ENCODE measurements around the gene FBXO42.

DNA sequence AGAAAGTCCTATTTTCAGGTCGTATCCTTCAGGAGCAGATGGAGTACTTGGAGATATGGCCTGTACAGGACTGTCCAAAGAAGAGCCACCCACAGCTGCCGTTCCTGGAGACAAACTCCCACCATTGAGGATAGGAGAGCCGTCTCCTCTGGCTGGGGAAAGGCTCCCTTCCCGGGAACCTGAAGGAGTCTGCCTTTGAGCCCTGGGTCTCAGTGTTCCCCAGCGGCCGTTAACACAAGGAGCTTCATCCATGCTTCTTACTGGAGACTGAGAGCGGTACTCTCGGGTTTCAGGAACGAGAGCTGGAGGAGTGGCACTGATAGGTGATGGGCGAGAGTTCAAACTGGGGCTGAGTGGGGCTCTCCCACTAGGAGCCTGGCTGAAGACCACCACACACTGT lies 100.9 kb downstream of the FBXO42 start:
- TF ChIP-seq ELF4 (IDR thresholded peaks at IDR 0.05) (no peak), BHLHE40 (IDR thresholded peaks at IDR 0.05; ENCODE audit: borderline replicate concordance) (no peak), SUZ12 (IDR thresholded peaks at IDR 0.05) (no peak)
- TF ChIP-seq, protein P1, sequence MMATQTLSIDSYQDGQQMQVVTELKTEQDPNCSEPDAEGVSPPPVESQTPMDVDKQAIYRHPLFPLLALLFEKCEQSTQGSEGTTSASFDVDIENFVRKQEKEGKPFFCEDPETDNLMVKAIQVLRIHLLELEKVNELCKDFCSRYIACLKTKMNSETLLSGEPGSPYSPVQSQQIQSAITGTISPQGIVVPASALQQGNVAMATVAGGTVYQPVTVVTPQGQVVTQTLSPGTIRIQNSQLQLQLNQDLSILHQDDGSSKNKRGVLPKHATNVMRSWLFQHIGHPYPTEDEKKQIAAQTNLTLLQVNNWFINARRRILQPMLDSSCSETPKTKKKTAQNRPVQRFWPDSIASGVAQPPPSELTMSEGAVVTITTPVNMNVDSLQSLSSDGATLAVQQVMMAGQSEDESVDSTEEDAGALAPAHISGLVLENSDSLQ (IDR thresholded peaks at IDR 0.05), result no peak

Data from HEK293T (cell line).